ENCODE results near the gene ETV1. TPM values are rescaled to one million over a fixed set of nuclear protein-coding genes. Genes with fewer than 3 reads are reported as not detected.

Gene ETV1
- total RNA-seq, 1 donor from 2014 or later = 15.2 TPM

DNA sequence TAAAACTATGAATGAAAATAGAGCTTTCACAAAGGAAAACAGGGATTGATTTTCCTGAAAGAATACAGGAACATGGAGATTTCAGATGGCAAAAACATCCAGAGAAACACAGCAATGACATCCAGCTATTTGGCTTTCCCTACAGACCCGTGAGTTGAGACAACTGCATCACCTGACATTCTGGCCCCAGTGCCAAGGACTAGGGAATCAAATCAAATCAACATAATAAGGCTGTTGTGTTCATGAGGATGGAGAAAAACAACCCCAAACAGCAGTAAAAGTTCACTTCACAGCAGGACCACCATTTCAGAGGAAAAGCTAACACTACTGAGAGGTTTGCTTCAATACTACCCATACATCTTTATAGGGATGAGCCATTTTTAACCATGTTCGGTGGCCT is 25.5 kb downstream of the ETV1 start:
- Mint-ChIP-seq H3K9me3 (ENCODE audit: unreplicated experiment) (no peaks in the 10 kb centered on the region), H3K4me3 (ENCODE audit: unreplicated experiment) (no peak overlapping the region), H3K27me3 (ENCODE audit: unreplicated experiment) (no peaks in the 10 kb centered on the region), H3K27ac (ENCODE audit: unreplicated experiment) (no peak overlapping the region), H3K36me3 (ENCODE audit: unreplicated experiment) (no peaks in the 10 kb centered on the region), H3K4me1 (ENCODE audit: unreplicated experiment) (no peaks in the 10 kb centered on the region)
- no peak for DNase-seq (ENCODE audit: extremely low spot score, unreplicated experiment)
- TF ChIP-seq CTCF (IDR thresholded peaks at IDR 0.05) = no peak

- Mint-ChIP-seq H3K9me3 (ENCODE audit: unreplicated experiment) (no peaks in the 10 kb centered on the region), H3K27me3 (ENCODE audit: unreplicated experiment) (no peaks in the 10 kb centered on the region), H3K27ac (ENCODE audit: unreplicated experiment) (no peak overlapping the region), H3K4me3 (ENCODE audit: unreplicated experiment) (no peak overlapping the region), H3K4me1 (ENCODE audit: unreplicated experiment) (no peaks in the 10 kb centered on the region), H3K36me3 (ENCODE audit: unreplicated experiment) (no peaks in the 10 kb centered on the region)
- DNase-seq (ENCODE audit: extremely low spot score, unreplicated experiment) = no peak
- TF ChIP-seq CTCF (IDR thresholded peaks at IDR 0.05) = no peak
Observed at GRCh38 chr7:13955494-13955893, 34.0 kb downstream of the ETV1 start.

DNA sequence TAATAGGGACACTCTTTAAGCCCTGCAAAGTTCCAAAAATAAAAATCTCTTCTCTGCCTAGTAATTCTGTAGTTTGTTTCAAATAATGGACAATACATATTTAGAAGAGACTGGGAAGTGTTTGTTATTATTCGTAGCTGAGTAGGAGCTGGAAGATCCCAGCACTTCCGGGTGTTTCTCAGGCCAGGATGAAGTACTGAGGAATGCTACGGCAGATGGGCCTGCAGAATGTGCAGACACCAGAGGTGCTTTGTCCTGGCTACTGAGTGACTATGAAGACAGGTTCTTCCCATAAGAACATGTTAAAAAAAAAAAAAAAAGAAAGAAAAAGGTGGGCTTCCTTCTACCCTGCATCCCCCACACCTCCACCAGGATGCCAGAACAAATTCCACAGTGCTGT is 36.1 kb downstream of the ETV1 start:
- no peaks in the 10 kb centered on the region for H3K4me1 Mint-ChIP-seq (ENCODE audit: unreplicated experiment)
- H3K9me3 Mint-ChIP-seq (ENCODE audit: unreplicated experiment) = no peaks in the 10 kb centered on the region
- no peaks in the 10 kb centered on the region for H3K27me3 Mint-ChIP-seq (ENCODE audit: unreplicated experiment)

DNA sequence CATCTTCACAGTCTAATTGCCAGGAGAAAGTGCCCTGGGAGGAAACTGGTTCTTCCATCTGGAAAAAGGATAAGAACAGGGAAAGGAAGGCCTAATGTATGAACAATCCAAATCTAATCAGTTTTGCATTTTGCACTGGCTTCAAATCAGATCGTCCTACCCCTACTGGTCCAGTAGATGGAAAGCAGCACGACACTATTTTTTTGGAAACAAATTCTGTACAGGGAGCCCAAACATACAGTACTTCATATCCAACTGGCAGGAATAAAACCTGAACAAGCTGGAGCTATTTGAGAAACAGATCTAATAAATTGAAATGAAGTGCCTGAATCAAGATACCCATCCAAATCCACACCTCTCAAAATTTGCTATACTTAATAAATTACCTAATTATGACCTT is 36.5 kb downstream of the ETV1 start:
- Mint-ChIP-seq H3K4me1 (ENCODE audit: unreplicated experiment) (no peaks in the 10 kb centered on the region), H3K4me3 (ENCODE audit: unreplicated experiment) (no peak overlapping the region), H3K27me3 (ENCODE audit: unreplicated experiment) (no peaks in the 10 kb centered on the region), H3K36me3 (ENCODE audit: unreplicated experiment) (no peaks in the 10 kb centered on the region), H3K27ac (ENCODE audit: unreplicated experiment) (no peak overlapping the region), H3K9me3 (ENCODE audit: unreplicated experiment) (no peaks in the 10 kb centered on the region)
- no peak for TF ChIP-seq CTCF (IDR thresholded peaks at IDR 0.05)
- DNase-seq (ENCODE audit: extremely low spot score, unreplicated experiment) = no peak

More for the DNA sequence above, 36.1 kb downstream of the ETV1 start:
- Mint-ChIP-seq H3K4me3 (ENCODE audit: unreplicated experiment) (no peak overlapping the region), H3K27ac (ENCODE audit: unreplicated experiment) (no peak overlapping the region), H3K36me3 (ENCODE audit: unreplicated experiment) (no peaks in the 10 kb centered on the region)
- no peak for DNase-seq (ENCODE audit: extremely low spot score, unreplicated experiment)
- no peak for TF ChIP-seq CTCF (IDR thresholded peaks at IDR 0.05)

DNA sequence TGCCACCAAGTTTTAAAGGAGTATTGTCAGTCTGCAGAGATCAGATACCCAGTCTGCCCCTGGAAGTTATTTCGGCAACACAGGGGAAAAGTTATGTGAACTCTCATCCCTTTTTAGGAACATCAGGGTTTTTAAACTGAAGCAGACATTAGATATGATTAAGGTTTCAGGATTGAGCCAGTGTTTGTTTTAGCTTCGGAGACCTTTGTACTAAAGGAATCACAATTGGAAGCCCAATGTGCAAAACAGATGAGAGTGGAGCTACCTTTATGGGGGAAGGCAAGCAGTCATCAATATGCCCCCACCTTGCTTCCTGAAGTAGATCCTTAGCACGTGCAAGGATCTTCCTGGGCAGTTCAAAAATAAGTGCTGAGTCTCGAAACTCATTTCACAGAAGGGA is 39.5 kb downstream of the ETV1 start:
- no peaks in the 10 kb centered on the region for H3K9me3 Mint-ChIP-seq (ENCODE audit: unreplicated experiment)
- no peaks in the 10 kb centered on the region for H3K27me3 Mint-ChIP-seq (ENCODE audit: unreplicated experiment)
- no peak overlapping the region for H3K27ac Mint-ChIP-seq (ENCODE audit: unreplicated experiment)
- DNase-seq (ENCODE audit: extremely low spot score, unreplicated experiment) = no peak
- H3K36me3 Mint-ChIP-seq (ENCODE audit: unreplicated experiment) = no peaks in the 10 kb centered on the region
- peaks cover 12% of the 10 kb centered on the region for H3K4me1 Mint-ChIP-seq (ENCODE audit: unreplicated experiment)
- no peak overlapping the region for H3K4me3 Mint-ChIP-seq (ENCODE audit: unreplicated experiment)
- TF ChIP-seq CTCF (IDR thresholded peaks at IDR 0.05) = no peak
